ENCODE measurements around the gene EEF1A2.

- TF ChIP-seq, protein P1, sequence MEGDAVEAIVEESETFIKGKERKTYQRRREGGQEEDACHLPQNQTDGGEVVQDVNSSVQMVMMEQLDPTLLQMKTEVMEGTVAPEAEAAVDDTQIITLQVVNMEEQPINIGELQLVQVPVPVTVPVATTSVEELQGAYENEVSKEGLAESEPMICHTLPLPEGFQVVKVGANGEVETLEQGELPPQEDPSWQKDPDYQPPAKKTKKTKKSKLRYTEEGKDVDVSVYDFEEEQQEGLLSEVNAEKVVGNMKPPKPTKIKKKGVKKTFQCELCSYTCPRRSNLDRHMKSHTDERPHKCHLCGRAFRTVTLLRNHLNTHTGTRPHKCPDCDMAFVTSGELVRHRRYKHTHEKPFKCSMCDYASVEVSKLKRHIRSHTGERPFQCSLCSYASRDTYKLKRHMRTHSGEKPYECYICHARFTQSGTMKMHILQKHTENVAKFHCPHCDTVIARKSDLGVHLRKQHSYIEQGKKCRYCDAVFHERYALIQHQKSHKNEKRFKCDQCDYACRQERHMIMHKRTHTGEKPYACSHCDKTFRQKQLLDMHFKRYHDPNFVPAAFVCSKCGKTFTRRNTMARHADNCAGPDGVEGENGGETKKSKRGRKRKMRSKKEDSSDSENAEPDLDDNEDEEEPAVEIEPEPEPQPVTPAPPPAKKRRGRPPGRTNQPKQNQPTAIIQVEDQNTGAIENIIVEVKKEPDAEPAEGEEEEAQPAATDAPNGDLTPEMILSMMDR (IDR thresholded peaks at IDR 0.05; ENCODE audit: extremely low read depth in 1 of 2, insufficient read depth in 1 of 2, low read depth in 1 of 2, low read length in 2 of 2), result no peak
- no peak for TF ChIP-seq POLR2A (IDR thresholded peaks at IDR 0.05; ENCODE audit: low read depth, low read length)
Observed at GRCh38 chr20:63488315-63489251, 10.3 kb downstream of the EEF1A2 start.

Data from endothelial cell of umbilical vein (primary cell).